HepG2 (cell line): ENCODE measurements around the gene C19orf44. TPM values are rescaled to one million over a fixed set of nuclear protein-coding genes. Genes with fewer than 3 reads are reported as not detected.

ENCODE experiments used
- ATAC-seq: fragments of 200-7000 bp; cut with Tn5 transposase; 3 replicates; pipeline ENCODE4 v1.9.1; 2020; ENCODE audit warnings: mild to moderate bottlenecking, moderate library complexity
- BruUV-seq: library from RNA; stranded (reverse); fragments of 400-500 nt; replicated peaks from 2 replicates; lab custom pipeline; 2021; lab: Mats Ljungman, UMichigan
- CTCF ChIA-PET: fragments of 300-600 bp; formaldehyde crosslinking; extraction: SDS; loops from one replicate; lab custom pipeline; 2021; ENCODE audit warnings: low total read pairs, inconsistent platforms, low intra/inter-chr PET ratio; lab: Yijun Ruan, JAX
- POLR2A ChIA-PET: fragments of 350-600 bp; sonication (Branson Sonifier 250); formaldehyde crosslinking; loops from one replicate; lab custom pipeline; 2020; ENCODE audit warnings: antibody characterized with exemption, inconsistent platforms; lab: Yijun Ruan, JAX
- DNase-seq: peaks from one replicate; pipeline ENCODE4 v3.0.0-alpha.2; 2015; ENCODE audit warnings: low spot score
- FAIRE-seq: peaks from 3 replicates; lab custom pipeline; 2011; peaks lifted over from hg19 to GRCh38; lab: Jason Lieb, UNC
- H2AFZ ChIP-seq: one replicate; pipeline ENCODE4 v1.6.1; 2011; ENCODE audit warnings: low read length, inconsistent platforms
- H3K27ac ChIP-seq: fragments of 300-600 bp; 3 replicates; pipeline ENCODE4 v1.8.0; 2011; ENCODE audit warnings: mixed run types, mild to moderate bottlenecking, mixed read lengths, low read length, inconsistent platforms; ENCODE audit not compliant: insufficient read depth; ENCODE audit errors: extremely low read length
- H3K27me3 ChIP-seq, 2 experiments: fragments of 200-600 bp in 1 of 2; 2 replicates in 1 of 2; 3 replicates in 1 of 2; pipeline versions ENCODE4 v1.6.0 to v1.8.0; 2011; ENCODE audit warnings: low read length in 2 of 2, mild to moderate bottlenecking in 2 of 2, moderate library complexity in 2 of 2, inconsistent platforms in 1 of 2; ENCODE audit not compliant: insufficient read depth in 2 of 2, control insufficient read depth in 1 of 2
- H3K36me3 ChIP-seq, 2 experiments: fragments of 200-600 bp in 1 of 2; replicated peaks in 1 of 2; 2 replicates in 1 of 2; 3 replicates in 1 of 2; pipeline versions ENCODE4 v1.5.1 to v1.8.0; 2011; ENCODE audit warnings: low read length in 2 of 2, inconsistent platforms in 1 of 2; ENCODE audit not compliant: insufficient read depth in 2 of 2, control insufficient read depth in 1 of 2
- H3K4me1 ChIP-seq: 2 replicates; pipeline ENCODE4 v1.5.1; 2012; ENCODE audit warnings: low read length, inconsistent platforms; ENCODE audit not compliant: insufficient read depth
- H3K4me2 ChIP-seq: 2 replicates; pipeline ENCODE4 v1.6.0; 2011; ENCODE audit warnings: low read depth, low read length, inconsistent platforms
- H3K4me3 ChIP-seq, 3 experiments: fragments of 200-600 bp in 1 of 3; sonication (generic), shearing (Covaris generic) in 1 of 3; replicated peaks in 1 of 3; 2 replicates each; pipeline ENCODE4 v1.5.1; 2011 to 2016; ENCODE audit warnings: low read length in 3 of 3, inconsistent platforms in 2 of 3, low read depth in 2 of 3, mild to moderate bottlenecking in 2 of 3, control low read depth in 1 of 3, mixed read lengths in 1 of 3; ENCODE audit not compliant: insufficient read depth in 1 of 3
- H3K79me2 ChIP-seq: one replicate; pipeline ENCODE4 v1.6.1; 2011; ENCODE audit warnings: low read length, inconsistent platforms; ENCODE audit not compliant: insufficient read depth
- H3K9ac ChIP-seq: 2 replicates; pipeline ENCODE4 v1.6.0; 2011; ENCODE audit warnings: mild to moderate bottlenecking, low read depth, low read length, inconsistent platforms; ENCODE audit not compliant: insufficient read depth
- H3K9me3 ChIP-seq: 2 replicates; pipeline ENCODE4 v1.5.1; 2012; ENCODE audit warnings: mild to moderate bottlenecking, low read length
- H4K20me1 ChIP-seq: 2 replicates; pipeline ENCODE4 v1.6.0; 2011; ENCODE audit warnings: inconsistent platforms, mild to moderate bottlenecking, low read length, moderate library complexity; ENCODE audit not compliant: insufficient read depth
- ASH2L ChIP-seq: fragments of 300-600, 200-600 bp; sonication (generic); IDR thresholded peaks from 2 replicates; pipeline ENCODE4 v1.7.0; 2017; ENCODE audit warnings: low read depth, mild to moderate bottlenecking, moderate library complexity, mixed read lengths, low read length; ENCODE audit not compliant: insufficient read length
- HDAC1 ChIP-seq: sonication (generic); formaldehyde crosslinking; IDR thresholded peaks from 2 replicates; pipeline ENCODE4 v1.5.1; 2020; ENCODE audit warnings: mild to moderate bottlenecking, missing genetic modification reagents
- MAZ ChIP-seq, 2 experiments: sonication (generic) in 1 of 2; formaldehyde crosslinking in 1 of 2; IDR thresholded peaks; 2 replicates each; pipeline versions ENCODE4 v1.5.0 to v1.6.1; 2012 to 2020; ENCODE audit warnings: low read depth in 2 of 2, mild to moderate bottlenecking in 2 of 2, borderline replicate concordance in 1 of 2, improper control_type of control experiment in 1 of 2, low read length in 1 of 2, missing genetic modification reagents in 1 of 2, moderate library complexity in 1 of 2
- NKX3-1 ChIP-seq: sonication (generic); formaldehyde crosslinking; IDR thresholded peaks from 2 replicates; pipeline ENCODE4 v1.5.0; 2020; ENCODE audit warnings: missing genetic modification reagents
- POLR2A ChIP-seq, 2 experiments: IDR thresholded peaks; 2 replicates each; pipeline ENCODE4 v1.6.1; 2011; ENCODE audit warnings: low read depth in 2 of 2, low read length in 2 of 2, mild to moderate bottlenecking in 1 of 2, moderate library complexity in 1 of 2; ENCODE audit not compliant: insufficient read depth in 1 of 2
- U2AF2 ChIP-seq: fragments of 200-400 bp; formaldehyde crosslinking; IDR thresholded peaks from 2 replicates; pipeline ENCODE4 v1.6.1; 2017; ENCODE audit warnings: low read depth, mild to moderate bottlenecking, low read length
- ZNF274 ChIP-seq: sonication (generic); formaldehyde crosslinking; IDR thresholded peaks from 2 replicates; pipeline ENCODE4 v1.5.1; 2020; ENCODE audit warnings: mild to moderate bottlenecking, missing genetic modification reagents
- WGBS: methylation state at CpG from one replicate; pipeline ENCODE4 v1.1.6; 2017; ENCODE audit warnings: low lambda C conversion rate; 5-methylcytosine and 5-hydroxymethylcytosine counted together
- in situ Hi-C: cut with HindIII; loops from 2 replicates; pipeline ENCODE4 v1.10.0; 2017; ENCODE audit warnings: low pct_unique_long_range_greater_than_20kb; ENCODE audit not compliant: extremely low pct_ligation_motif_present
- intact Hi-C: fragments of 100-400 bp; cut with micrococcal nuclease; formaldehyde crosslinking; loops from one replicate; pipeline ENCODE4 v1.10.0; 2022; ENCODE audit not compliant: unreplicated experiment
- polyA plus RNA-seq, 8 experiments: library from polyadenylated mRNA; depleted of rRNA in 3 of 8; stranded (reverse) in 7 of 8; unstranded in 1 of 8; fragments of >200 nt; fragmentation: Illumina TruSeq in 4 of 8; extraction: Trizol in 4 of 8; gene quantifications; 2 replicates each; pipeline versions ENCODE4 v1.2.1 to v1.2.3, GENCODE V29; 2011 to 2016; ENCODE audit warnings: low read depth in 4 of 8, missing spikeins in 1 of 8, mixed read lengths in 1 of 8; ENCODE audit not compliant: insufficient read depth in 1 of 8
- total RNA-seq, 5 experiments: library from RNA; depleted of rRNA; stranded (reverse); fragments of >200 nt; fragmentation: Illumina TruSeq; extraction: Trizol; gene quantifications; 2 replicates each; pipeline ENCODE4 v1.2.3, GENCODE V29; 2016; ENCODE audit warnings: low read depth in 1 of 5
- TF ChIP-seq, protein P1 (sequence below): sonication (generic); formaldehyde crosslinking; IDR thresholded peaks from 2 replicates; pipeline ENCODE4 v1.4.0; 2020; ENCODE audit warnings: mild to moderate bottlenecking, missing genetic modification reagents
- TF ChIP-seq, protein P2 (sequence below): sonication (generic); formaldehyde crosslinking; IDR thresholded peaks from 2 replicates; pipeline ENCODE4 v1.4.0; 2020; ENCODE audit warnings: missing genetic modification reagents
- TF ChIP-seq, protein P3 (sequence below): IDR thresholded peaks from 2 replicates; pipeline ENCODE4 v1.6.1; 2016; ENCODE audit warnings: low read depth, control low read depth
- TF ChIP-seq, protein P4 (sequence below): sonication (generic); IDR thresholded peaks from 2 replicates; pipeline ENCODE4 v1.6.1; 2016; ENCODE audit warnings: low read depth, borderline replicate concordance

The C19orf44 gene
- total and polyA plus RNA-seq, 2 of the 13 experiments (the other 11 are each of a cell fraction or from before 2014, with no cell fraction given), result 3.2 to 4.3 TPM

DNA sequence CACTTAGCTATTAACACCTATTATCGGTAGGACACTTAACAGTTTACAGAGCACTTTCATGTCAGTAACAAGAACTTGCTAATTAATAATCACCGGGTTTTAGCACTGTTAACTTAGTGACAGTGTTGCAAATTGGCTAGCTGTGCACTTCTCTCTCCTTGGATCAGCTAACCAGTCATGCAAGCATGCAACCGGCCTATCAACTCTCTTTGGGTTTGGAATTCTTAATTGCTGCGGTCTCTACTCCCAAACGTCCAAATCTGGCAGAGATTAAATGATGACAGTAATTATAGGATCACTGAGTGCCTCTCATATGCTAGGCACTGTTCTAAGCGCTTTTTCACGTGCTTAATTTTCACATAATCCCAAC is 25.7 kb upstream of the C19orf44 start (continued):
- no peak for TF ChIP-seq NKX3-1 (CRISPR knock-in tag)

DNA sequence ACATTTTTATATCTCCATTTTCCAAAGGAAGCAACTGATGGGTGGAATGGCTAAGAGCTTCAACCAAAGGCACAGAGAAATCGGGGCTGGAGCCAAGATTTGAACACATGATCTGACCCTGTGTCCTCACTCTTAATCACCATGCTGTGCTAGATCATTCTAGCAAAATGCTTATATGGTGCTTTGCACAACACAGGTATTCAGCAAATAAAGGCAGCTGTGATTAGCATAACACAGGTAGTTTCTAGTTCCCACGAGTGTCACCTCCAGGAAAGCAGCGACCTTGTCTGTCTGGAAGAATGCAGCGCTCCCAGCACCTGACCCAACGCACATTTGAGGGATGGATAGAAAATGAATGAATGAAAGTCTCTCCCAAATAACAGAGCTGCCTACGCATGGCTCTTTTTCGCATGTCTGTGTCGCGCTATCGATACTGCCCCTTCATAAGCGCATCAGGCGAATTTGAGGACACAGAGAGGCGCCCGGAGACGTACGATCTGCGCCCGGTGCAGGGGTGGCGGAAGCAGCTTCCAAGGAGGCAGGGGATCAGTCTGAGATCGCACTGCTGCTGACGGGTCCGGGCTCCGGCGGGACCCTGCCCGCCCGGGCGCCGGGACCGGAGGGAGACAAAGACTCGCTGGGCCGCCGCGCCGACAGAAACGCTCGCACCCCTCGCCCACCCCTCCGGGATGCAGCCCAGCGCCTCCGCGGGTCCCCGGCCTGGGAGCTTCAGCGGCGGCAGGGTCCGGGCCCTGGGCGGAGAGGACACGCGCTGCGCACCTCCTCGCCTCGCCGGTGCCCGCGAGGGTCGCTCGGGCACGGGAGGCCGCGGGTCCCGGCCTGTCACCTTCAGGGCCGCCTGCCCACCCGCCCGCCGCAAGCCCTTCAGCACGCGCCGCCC is 25.0 kb upstream of the C19orf44 start:
- Histone ChIP-seq H3K4me2 (peak overlapping the region; percentile 88), H3K9ac (peak overlapping the region; percentile 83), H3K27me3 (no peaks in the 10 kb centered on the region), H4K20me1 (peaks cover 7% of the 10 kb centered on the region), H3K4me3 (peak overlapping the region; percentile 93 to 98 (median 97)), H3K27ac (peak overlapping the region; percentile 29), H3K4me1 (peaks cover 68% of the 10 kb centered on the region), H3K79me2 (peaks cover 51% of the 10 kb centered on the region), H3K36me3 (no peaks in the 10 kb centered on the region), H3K9me3 (peaks cover 6% of the 10 kb centered on the region), H2AFZ (no peak overlapping the region)
- ChIA-PET POLR2A (interaction anchor here (0.9 to 1.1 kb wide), 2 partner anchors 13 to 25 kb away, joined by 3 read pairs; partner anchors contain the start of genes C19orf44 and CALR3), CTCF (no interaction called here)
- no peak for DNase-seq
- WGBS, result 2% methylated on average over 23 of the region's 67 CpGs
- intact Hi-C loops, result no loop called here
- peak; percentile 6; the same call in 2 of the 3 replicates for ATAC-seq
- TSS peak; percentile 66 for BruUV-seq
- FAIRE-seq, result no peak
- in situ Hi-C loops, result no loop called here
- TF ChIP-seq ASH2L (no peak), U2AF2 (no peak), HDAC1 (CRISPR knock-in tag) (0 out of 2 replicates have a peak, but pooled peaks have one; percentile 5), POLR2A (IDR thresholded peaks at IDR 0.05; ENCODE audit: insufficient read depth in 1 of 2, low read depth in 2 of 2, low read length in 2 of 2) (no peak), ZNF274 (CRISPR knock-in tag) (0 out of 2 replicates have a peak, but pooled peaks have one; percentile 27), MAZ (IDR thresholded peaks at IDR 0.05; ENCODE audit: borderline replicate concordance, low read depth, low read length) (no peak), MAZ (CRISPR knock-in tag; IDR thresholded peaks at IDR 0.05; ENCODE audit: low read depth) (peak; percentile 7; the same call in 1 of the 2 replicates)
- TF ChIP-seq, protein P1, sequence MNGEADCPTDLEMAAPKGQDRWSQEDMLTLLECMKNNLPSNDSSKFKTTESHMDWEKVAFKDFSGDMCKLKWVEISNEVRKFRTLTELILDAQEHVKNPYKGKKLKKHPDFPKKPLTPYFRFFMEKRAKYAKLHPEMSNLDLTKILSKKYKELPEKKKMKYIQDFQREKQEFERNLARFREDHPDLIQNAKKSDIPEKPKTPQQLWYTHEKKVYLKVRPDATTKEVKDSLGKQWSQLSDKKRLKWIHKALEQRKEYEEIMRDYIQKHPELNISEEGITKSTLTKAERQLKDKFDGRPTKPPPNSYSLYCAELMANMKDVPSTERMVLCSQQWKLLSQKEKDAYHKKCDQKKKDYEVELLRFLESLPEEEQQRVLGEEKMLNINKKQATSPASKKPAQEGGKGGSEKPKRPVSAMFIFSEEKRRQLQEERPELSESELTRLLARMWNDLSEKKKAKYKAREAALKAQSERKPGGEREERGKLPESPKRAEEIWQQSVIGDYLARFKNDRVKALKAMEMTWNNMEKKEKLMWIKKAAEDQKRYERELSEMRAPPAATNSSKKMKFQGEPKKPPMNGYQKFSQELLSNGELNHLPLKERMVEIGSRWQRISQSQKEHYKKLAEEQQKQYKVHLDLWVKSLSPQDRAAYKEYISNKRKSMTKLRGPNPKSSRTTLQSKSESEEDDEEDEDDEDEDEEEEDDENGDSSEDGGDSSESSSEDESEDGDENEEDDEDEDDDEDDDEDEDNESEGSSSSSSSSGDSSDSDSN (CRISPR knock-in tag), result peak; percentile 47; the same call in 1 of the 2 replicates
- TF ChIP-seq, protein P2, sequence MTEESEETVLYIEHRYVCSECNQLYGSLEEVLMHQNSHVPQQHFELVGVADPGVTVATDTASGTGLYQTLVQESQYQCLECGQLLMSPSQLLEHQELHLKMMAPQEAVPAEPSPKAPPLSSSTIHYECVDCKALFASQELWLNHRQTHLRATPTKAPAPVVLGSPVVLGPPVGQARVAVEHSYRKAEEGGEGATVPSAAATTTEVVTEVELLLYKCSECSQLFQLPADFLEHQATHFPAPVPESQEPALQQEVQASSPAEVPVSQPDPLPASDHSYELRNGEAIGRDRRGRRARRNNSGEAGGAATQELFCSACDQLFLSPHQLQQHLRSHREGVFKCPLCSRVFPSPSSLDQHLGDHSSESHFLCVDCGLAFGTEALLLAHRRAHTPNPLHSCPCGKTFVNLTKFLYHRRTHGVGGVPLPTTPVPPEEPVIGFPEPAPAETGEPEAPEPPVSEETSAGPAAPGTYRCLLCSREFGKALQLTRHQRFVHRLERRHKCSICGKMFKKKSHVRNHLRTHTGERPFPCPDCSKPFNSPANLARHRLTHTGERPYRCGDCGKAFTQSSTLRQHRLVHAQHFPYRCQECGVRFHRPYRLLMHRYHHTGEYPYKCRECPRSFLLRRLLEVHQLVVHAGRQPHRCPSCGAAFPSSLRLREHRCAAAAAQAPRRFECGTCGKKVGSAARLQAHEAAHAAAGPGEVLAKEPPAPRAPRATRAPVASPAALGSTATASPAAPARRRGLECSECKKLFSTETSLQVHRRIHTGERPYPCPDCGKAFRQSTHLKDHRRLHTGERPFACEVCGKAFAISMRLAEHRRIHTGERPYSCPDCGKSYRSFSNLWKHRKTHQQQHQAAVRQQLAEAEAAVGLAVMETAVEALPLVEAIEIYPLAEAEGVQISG (CRISPR knock-in tag), result 0 out of 2 replicates have a peak, but pooled peaks have one; percentile 3
- TF ChIP-seq, protein P3, sequence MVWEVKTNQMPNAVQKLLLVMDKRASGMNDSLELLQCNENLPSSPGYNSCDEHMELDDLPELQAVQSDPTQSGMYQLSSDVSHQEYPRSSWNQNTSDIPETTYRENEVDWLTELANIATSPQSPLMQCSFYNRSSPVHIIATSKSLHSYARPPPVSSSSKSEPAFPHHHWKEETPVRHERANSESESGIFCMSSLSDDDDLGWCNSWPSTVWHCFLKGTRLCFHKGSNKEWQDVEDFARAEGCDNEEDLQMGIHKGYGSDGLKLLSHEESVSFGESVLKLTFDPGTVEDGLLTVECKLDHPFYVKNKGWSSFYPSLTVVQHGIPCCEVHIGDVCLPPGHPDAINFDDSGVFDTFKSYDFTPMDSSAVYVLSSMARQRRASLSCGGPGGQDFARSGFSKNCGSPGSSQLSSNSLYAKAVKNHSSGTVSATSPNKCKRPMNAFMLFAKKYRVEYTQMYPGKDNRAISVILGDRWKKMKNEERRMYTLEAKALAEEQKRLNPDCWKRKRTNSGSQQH (CRISPR knock-in tag), result peak; percentile 41; the same call in 1 of the 2 replicates
- TF ChIP-seq, protein P4, sequence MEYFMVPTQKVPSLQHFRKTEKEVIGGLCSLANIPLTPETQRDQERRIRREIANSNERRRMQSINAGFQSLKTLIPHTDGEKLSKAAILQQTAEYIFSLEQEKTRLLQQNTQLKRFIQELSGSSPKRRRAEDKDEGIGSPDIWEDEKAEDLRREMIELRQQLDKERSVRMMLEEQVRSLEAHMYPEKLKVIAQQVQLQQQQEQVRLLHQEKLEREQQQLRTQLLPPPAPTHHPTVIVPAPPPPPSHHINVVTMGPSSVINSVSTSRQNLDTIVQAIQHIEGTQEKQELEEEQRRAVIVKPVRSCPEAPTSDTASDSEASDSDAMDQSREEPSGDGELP, result no peak
